HG03558 (cell line): ENCODE measurements around the gene FAM131C.
"Not testable (repeated sequence)": the region's sequence is repeated elsewhere in the genome, so short reads cannot be mapped to it uniquely, and the experiment has no call there.

Experiments used
- ATAC-seq: cut with Tn5 transposase; IDR thresholded peaks from one replicate; pipeline ENCODE4 v1.9.1; 2021; ENCODE audit warnings: moderate number of reproducible peaks; ENCODE audit not compliant: unreplicated experiment; ENCODE audit errors: extremely low read depth

The FAM131C gene

DNA sequence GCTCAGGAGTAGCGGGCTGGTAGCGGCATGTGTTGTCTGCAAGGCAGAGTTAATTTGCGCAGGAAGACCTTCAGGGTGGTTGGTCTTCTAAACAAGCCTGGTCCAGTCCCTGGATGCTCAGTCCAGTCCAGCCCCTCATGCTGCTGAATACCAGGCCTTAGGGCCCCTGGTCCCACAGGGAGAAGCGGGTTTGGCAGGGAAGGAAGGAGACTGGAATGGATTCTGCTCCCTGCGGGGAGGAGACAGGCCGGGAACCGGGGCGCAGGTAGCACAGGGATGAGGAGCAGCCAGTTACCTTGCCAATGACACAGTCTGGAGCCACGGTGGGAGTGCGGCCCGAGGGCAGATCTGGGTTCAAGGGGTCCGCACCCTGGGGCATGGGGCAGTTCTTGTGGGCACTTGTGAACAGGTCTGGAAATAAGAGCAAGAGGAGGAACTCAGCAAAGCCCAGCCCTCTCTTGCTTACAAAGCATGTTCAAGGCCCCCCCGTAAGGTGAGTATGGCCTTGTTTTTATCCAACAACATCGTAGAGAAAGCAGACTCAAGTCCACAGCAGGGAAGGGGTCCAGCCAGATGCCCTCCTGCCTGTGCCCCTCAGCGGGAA lies 10.1 kb downstream of the FAM131C start:
- ATAC-seq: no peak

DNA sequence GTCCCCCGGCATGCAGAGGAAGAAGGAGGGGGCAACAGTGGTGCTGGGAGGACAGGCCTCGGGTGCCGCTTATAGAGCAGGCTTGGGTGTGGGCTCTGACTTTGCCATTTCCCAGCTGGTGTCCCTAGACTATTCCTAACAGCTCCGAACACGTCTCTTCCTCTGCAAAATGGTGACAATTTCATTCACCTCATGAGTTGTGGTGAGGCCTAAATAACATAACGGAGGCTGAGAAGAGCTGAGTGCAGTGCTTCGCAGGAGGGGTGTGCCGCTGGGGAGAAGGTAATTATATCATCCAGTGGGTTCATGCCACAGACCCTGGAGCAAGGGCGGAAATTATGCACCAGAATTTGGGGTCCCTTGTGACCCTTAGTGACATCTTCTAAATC lies 10.8 kb downstream of the FAM131C start:
- not testable (repeated sequence) for ATAC-seq

DNA sequence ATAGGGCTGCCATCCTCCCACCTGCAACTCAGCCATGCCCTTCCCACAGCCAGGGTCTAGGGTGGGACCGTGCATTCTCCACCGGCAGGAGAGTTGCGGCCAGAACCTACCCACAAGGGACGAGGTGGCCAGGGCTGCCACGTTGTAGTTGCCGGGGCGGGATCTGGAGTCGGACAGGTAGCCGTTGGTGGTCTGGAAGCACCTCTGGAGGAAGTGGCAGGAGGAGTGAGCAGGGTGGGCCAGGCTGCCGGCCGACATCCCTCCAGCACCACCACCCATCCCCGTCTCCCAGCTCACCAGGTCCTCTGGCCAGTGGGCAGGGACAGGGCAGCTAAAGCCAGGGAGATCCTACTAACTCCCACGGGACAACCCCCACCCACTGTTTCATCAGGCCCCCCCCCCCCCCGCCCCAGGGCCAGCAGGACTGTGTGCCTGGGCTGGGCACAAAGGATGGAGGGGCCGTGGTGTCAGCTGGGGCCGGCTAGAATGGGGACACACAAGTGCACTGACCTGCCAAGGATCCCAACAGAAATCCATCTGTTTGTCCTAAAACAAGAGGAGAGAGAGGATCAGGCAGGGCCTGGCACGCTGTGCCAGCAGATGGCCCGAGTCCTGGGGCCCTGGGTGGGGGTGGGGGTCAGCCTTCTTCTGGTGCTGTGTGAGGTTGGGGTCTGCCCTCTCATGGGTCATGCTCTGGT lies 11.3 kb downstream of the FAM131C start:
- not testable (repeated sequence) for ATAC-seq

DNA sequence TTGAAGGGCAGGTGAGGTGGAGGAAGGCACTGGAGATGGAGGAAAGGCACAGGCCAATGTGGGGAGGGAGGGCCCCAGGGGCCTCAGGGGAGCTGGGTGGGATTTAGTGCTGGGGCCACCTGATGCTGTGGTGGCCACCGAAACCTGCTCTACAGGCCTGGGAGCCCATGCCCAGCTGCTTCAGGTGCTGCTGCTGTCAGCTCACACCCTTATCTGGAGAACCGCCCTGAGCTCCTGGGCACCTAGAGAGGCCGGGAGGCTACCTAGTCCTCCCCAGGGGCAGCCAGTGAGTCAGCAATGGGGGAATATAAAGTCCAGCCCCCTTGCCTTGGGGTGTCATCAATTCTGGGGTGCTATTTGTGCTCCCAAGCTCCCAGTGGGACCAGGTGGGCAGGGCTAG lies 12.2 kb downstream of the FAM131C start:
- ATAC-seq: no peak

DNA sequence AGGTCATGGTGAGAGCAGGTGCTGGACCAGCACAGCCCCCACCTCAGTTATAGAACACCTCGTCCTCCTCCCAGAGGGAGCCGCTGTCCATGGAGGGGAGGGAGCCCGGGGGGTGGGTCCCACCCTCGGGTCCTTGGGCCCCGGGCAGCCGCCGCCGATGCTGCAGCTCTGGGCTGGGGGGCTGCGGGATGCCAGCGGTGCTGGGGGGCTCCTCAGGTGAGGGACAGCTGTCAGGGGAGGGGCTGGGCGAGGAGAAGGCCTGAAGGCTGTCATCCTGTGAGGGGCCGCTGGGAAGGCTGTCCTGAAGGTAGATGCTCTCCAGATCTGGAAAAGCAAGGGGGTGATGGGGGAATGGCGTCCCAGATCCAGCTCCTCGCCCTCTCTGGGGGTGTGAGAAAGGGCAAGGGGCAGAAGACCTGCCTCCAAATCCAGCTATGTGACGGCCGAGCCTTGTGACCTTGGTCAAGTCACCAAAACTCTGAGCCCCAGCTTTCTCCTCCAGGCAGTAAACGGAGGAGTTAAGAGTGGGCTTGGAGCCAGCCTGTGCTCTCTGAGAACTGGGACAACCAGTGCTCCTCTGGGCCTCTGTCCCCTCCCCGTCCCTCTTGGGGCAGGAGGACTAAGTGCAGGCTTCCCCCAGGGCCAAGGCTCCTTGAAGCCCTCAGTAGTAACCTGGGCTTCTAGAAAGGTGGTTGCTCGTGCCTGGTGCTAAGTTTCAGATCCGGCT lies 14.9 kb downstream of the FAM131C start:
- ATAC-seq: not testable (repeated sequence)

DNA sequence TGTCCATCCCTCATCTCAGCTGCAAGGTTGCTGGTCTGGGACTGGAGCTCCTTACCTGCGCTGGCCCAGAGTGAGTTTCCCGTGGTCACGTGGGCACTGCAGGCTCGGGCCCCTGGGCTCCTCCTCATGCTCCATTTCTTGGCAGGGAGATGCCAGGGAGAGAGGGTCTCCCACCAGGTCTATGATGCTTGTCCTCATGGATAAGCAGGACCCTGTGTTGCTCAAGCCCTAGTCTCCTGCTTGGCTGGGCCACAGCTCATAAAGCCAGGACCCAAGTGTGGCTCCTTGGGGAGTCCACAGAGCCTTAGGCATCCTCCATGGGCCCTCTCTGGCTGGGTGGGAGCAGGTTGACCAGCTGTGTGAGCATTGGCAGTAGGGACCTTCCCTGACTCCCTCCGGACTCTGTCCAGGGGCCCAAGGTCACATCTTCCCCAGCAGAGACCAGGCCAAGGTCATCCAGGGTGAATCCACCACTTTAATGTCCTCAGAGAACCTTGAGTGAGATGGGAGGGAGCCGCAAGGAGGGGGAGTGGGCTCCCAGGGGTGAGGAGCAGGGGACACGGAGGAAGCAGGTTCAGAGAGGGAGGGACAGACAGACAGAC lies 16.0 kb downstream of the FAM131C start:
- ATAC-seq: not testable (repeated sequence)

DNA sequence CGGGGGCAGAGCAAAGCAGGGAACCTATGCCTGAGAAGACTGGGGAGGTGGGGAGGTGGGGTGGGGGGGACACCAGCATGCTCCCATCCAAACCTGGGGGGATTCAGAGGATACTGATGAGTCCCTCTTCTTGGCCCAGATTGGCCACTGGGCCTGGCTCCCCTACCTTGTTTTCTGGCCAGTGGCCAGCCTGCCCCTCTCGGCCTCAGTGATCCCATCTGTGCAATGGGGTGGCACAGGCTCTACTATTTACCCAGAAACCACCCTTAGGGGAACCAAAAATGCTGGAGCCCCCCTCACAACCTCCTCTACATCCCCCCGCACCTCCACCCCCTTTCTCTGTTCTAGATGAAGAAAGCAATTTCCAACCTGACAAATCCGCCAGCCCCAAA lies 16.9 kb downstream of the FAM131C start:
- ATAC-seq: not testable (repeated sequence)

DNA sequence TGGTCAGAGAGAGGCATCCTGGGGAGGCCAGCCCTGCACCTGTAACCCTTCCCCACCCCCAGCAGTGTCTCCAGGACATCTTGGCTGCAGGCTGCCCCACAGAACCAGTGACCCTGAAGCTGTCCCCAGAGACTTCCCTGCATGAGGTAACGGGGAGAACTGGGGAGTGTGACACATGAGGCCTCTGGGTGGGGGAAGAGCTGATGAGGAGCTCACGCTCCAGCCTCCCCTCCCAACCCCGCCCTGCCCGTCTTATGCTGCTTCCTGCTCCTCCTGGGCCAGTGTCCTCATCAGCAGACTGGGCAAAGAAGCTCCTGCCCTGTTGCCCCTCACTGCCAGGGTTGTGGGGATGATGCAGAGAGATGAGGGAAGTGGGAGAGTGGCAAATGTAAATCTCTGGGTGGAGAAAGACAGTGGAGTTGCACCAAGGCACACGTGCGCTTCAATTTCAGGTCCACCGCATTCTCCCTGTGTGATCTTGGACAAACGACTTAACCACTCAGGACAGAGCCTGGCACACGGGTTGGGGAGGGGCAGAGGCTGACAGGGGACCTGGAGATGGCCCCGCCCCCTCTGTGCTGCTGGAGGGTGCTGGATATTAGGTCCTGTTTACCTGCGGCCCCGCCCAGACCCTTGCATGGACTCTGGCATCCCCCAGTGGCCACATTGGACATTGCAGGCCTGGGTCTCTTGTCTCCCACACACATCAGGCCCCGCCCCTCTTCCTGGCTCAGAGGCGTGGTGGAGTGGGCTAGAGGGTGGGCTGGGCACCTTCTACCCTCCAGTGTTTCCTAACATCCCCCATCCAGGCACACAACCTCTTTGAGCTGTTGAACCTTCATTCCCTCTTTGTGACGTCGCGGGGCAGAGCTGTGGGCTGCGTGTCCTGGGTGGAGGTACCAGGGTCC lies 17.6 kb downstream of the FAM131C start:
- no peak for ATAC-seq

DNA sequence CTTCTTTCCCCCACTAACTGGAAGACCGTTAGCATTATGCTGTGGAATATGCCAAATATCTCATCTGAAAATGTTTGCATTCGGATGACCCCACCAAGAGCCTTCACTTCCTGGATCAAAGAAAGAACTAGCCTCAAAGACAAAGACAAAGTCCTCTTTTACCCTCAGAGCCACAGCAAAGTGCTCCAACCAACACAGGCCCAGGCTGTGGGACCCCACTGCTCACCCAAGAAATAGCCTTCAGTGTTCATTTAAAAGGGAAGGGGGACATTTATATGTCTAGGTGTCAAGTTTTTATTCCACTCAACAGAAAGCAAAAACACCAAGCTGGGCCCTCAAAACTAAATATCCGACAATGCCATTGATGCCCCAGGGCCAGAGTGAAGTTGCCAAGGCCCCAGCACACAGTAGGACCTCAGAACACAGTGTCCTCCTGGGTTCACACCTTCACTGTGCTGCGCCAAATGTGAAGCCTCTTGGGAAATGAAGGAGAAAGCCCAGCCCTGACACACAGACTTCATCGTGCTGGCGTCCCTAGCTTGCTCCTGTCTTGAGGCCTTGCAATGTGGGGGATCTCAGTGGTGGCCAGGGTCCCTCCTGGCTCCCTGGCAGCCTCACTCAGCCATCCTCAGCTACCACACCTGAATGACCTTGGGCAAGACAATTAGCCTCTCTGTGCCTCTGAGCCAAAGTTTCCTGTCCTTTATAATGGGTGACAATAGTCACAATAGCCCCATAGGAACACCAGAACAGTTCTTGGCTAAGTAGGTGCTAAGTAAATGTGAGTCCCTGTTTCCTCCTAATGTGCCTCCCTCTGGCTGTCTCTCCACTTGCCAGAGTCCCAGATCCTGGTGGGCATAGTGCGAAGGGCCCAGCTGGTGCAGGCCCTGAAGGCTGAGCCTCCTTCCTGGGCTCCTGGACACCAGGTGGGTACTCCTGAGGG lies 18.6 kb downstream of the FAM131C start:
- ATAC-seq: no peak

DNA sequence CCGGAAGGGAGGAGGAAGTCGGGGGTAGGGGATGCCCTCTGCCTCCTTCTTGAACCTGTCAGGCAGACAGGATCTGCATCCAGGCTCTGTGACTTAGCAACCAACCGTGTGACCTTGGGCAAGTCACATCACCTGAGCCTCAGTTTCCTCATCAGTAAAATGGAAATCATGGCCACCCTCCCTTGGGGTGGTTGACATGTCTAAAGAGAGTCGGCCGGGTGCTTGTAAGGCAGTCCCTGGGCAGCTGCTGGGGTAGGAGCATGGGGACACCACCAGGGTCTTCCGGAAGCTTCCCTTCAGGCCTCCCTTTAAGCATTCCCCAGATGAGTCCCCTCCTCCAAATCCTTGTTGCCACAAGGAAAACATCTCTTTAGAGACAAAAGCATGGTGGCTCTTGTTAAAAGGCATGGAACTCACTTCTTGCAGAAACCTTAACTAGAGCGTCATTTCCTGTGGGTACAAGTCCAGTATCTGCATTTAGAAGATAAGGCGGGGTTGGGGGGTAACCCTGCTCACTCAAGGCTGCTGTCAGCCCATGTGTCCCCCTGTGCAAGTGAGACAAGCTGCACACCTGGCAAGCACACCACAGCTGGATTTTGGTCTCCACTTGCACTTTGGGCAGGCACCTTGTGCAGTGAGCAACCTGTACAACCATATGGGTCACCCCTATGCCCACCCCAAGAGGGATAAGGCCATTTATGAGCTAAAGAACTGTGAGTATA lies 19.5 kb downstream of the FAM131C start:
- ATAC-seq: no peak

DNA sequence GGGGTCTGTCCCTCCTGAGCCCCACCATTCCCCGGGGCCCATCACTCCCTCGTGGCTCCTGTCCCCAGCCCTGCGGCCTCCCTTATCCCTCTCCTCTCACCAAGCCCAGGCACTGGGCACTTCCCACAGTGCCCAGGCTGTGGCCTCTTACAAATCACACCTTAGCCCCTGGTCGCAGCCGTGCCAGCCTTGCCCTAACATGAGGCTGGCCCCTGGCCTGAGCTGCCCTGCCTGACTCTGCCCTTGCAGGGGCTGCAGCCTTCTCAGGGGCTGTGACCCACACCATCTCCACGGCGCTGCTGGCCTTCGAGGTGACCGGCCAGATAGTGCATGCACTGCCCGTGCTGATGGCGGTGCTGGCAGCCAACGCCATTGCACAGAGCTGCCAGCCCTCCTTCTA lies 21.5 kb downstream of the FAM131C start:
- not testable (repeated sequence) for ATAC-seq

DNA sequence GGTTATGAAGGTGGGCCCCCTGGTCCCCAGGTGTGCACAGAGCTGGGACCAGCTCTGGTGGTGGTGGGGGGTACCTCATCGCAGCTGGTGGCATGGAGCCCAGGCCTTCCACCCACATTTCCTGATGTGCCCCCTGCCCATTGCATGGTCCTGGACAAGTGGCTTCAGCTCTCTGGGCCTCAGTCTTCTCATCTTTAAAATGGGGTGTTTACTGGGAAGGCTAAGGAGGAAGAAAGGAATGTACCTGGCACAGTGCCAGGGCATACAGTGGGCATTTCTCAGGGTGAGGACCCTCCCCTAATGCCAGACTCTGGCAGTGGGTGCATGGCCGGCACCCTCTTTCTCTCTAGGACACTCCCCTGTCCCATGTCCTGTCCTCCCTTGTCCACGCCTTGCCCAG lies 22.4 kb downstream of the FAM131C start:
- no peak for ATAC-seq

DNA sequence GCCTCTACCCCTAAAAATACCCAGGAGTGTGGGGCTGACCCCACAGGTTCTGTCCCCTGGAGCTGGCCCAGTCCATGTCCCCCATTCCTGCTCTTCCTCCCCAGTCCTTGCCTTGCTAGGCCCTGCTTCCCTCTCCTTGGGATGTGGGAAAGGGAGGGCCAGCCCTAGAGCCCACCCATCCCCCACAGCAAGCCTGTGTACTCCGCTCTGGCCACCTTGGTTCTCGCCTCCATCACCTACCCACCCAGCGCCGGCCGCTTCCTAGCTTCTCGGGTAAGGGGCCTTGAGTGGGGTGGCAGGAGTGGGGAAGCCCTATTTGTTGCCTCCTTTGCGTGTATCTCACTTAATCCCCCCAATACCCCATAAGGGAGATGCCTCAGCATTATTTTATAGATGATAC lies 23.1 kb downstream of the FAM131C start:
- ATAC-seq: no peak

DNA sequence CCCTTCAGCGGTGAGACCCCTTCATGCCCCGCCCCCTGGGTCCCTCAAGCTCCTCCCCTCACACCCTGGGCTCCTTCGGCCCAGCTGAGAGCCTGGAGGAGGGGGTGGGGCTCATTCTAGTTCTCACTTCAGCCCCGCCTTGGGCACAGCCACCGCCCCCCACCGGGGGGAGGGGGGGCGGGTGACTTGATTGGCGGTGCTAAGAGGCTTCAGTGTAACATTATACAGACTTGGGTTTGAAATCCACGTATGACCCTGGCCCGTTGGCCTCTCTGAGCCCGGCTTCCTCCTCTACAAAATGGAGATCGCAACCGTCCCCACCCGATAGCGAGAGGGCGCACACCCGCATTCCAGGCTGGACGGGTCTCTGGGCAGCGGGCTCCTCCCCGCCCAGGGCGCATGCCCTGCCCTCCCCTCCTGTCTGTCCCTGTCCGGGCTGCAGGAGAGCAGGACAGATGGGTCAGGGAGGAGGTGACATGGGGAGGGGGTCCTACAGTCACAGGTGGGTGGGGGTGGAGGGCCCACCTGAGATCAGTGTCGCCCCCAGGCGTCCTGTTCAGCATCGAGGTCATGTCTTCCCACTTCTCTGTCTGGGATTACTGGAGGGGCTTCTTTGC lies 24.8 kb downstream of the FAM131C start:
- ATAC-seq: no peak

DNA sequence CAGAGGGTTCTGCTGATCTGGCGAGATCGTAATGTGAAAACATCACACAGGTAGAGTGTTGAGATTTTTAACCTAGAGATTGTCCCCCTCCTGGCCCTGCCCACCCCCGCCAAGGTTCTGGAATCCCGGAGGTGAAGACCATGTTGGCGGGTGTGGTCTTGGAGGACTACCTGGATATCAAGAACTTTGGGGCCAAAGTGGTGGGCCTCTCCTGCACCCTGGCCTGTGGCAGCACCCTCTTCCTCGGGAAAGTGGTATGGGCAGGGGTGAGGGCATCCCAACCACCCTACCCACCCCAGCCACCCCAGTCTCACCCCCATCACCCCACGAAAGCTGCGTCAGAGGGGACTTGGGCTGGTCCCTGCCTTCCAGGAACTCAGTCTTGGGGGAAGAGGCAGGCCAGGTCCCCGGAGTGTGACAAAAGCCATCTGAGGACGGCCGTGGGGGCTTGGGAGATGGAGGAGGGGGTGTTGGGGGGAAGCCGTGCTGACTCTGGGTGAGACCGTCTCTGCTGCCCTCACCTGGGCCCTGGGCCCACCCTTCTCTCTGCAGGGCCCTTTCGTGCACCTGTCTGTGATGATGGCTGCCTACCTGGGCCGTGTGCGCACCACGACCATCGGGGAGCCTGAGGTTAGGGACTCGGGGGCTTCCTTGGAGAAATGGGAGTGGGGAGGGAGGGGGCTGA lies 25.5 kb downstream of the FAM131C start:
- ATAC-seq: no peak

DNA sequence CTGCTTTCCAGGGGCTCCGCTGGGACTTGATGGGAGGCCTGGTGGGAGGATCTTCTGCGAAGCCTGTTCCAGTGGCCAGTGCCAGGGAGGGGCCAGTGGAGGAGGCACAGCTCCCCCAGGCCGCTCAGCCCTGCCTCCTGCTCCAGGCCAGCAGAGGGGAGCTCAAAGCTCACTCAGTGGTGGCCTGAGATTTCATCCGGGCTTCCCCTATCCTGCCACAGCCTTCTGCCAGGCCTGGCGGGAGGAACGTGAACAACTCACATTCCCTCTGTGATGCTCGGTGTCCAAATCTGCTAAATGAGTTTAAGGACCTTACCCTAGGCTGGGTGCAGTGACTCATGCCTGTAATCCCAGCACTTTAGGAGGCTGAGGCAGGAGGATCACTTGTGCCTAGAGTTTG lies 26.6 kb downstream of the FAM131C start:
- ATAC-seq: no peak

DNA sequence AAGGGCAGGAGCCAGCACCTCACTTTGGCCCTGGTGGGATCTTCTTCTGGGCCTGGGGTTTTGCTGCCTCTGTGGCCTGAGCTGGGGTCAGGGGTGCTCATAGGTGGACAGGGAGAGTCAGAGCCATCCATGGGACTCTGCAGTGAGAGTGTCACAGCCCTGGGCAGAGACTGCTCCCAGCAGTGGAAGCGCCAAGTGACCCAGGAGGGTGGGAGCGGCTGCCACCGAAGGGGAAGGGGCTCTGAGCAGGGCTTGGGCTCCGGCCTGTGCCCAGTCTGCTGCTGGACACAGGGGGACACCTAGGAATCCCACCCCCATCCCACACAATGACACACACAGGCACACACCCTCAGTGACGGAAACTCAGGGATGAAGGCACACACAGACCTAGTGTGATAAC lies 29.5 kb downstream of the FAM131C start:
- ATAC-seq: no peak
